A673 (cell line): ENCODE measurements around the gene CST8. TPM values are rescaled to one million over a fixed set of nuclear protein-coding genes. Genes with fewer than 3 reads are reported as not detected.

Experiments used
- BruUV-seq: library from RNA; stranded (reverse); fragments of 400-500 nt; replicated peaks from 2 replicates; lab custom pipeline; 2021; lab: Mats Ljungman, UMichigan
- CTCF ChIA-PET: fragments of 300-600 bp; sonication (Branson Sonifier 250); formaldehyde crosslinking; loops from one replicate; lab custom pipeline; 2022; ENCODE audit warnings: antibody characterized with exemption; lab: Charles Lee
- POLR2A ChIA-PET: fragments of 300-600 bp; sonication (Branson Sonifier 250); formaldehyde crosslinking; loops from one replicate; lab custom pipeline; 2022; ENCODE audit warnings: antibody characterized with exemption; ENCODE audit not compliant: low non-redundant PET; lab: Charles Lee
- DNase-seq: peaks from one replicate; pipeline ENCODE4 v3.0.0-alpha.2; 2015; ENCODE audit warnings: low spot score
- H3K27ac ChIP-seq: fragments of 200-600 bp; sonication (generic); 2 replicates; pipeline ENCODE4 v1.5.1; 2016; ENCODE audit warnings: mixed run types, low read depth, mild to moderate bottlenecking, mixed read lengths, antibody characterized with exemption, low read length; ENCODE audit not compliant: poor library complexity, severe bottlenecking
- H3K27me3 ChIP-seq: fragments of 200-600 bp; sonication (generic); replicated peaks from 2 replicates; pipeline ENCODE4 v1.6.1; 2017; ENCODE audit warnings: mixed run types, low read depth, mild to moderate bottlenecking, mixed read lengths, antibody characterized with exemption, low read length; ENCODE audit not compliant: insufficient read depth, poor library complexity
- H3K36me3 ChIP-seq: fragments of 200-600 bp; sonication (generic); 2 replicates; pipeline ENCODE4 v1.6.1; 2016; ENCODE audit warnings: mixed run types, mild to moderate bottlenecking, mixed read lengths, antibody characterized with exemption, low read length; ENCODE audit not compliant: insufficient read depth, poor library complexity, severe bottlenecking
- H3K4me1 ChIP-seq: fragments of 200-600 bp; sonication (generic); 2 replicates; pipeline ENCODE4 v1.6.1; 2017; ENCODE audit warnings: mixed run types, mild to moderate bottlenecking, mixed read lengths, antibody characterized with exemption, low read length; ENCODE audit not compliant: insufficient read depth, poor library complexity, severe bottlenecking
- H3K4me3 ChIP-seq: fragments of 200-600 bp; sonication (generic); 2 replicates; pipeline ENCODE4 v1.5.1; 2016; ENCODE audit warnings: low read depth, mixed run types, mild to moderate bottlenecking, mixed read lengths, low read length; ENCODE audit not compliant: poor library complexity, severe bottlenecking
- H3K9me3 ChIP-seq: fragments of 200-600 bp; sonication (generic); 2 replicates; pipeline ENCODE4 v1.6.1; 2016; ENCODE audit warnings: mixed run types, low read depth, mild to moderate bottlenecking, mixed read lengths, antibody characterized with exemption, low read length; ENCODE audit not compliant: poor library complexity, severe bottlenecking
- EZH2 ChIP-seq: fragments of 200-600 bp; sonication (generic); IDR thresholded peaks from 2 replicates; pipeline ENCODE4 v1.6.1; 2017; ENCODE audit warnings: borderline replicate concordance, low read depth, mild to moderate bottlenecking, mixed read lengths, antibody characterized with exemption, low read length; ENCODE audit not compliant: poor library complexity, severe bottlenecking
- intact Hi-C: fragments of 100-400 bp; cut with micrococcal nuclease; formaldehyde crosslinking; loops from one replicate; pipeline ENCODE4 v1.10.0; 2022; ENCODE audit not compliant: unreplicated experiment
- total RNA-seq: library from RNA; stranded (reverse); gene quantifications from 2 replicates; pipeline ENCODE4 v1.2.3, GENCODE V29; 2021
- TF ChIP-seq, protein P1 (sequence below): fragments of 300-800, 200-600 bp; sonication (generic); conservative IDR thresholded peaks from 2 replicates; pipeline ENCODE4 v1.5.1; 2017; ENCODE audit warnings: low read depth, mild to moderate bottlenecking, antibody characterized with exemption, low read length, moderate library complexity, mixed read lengths

Gene CST8
- total RNA-seq, 1 experiment from 2014 or later = not detected

DNA sequence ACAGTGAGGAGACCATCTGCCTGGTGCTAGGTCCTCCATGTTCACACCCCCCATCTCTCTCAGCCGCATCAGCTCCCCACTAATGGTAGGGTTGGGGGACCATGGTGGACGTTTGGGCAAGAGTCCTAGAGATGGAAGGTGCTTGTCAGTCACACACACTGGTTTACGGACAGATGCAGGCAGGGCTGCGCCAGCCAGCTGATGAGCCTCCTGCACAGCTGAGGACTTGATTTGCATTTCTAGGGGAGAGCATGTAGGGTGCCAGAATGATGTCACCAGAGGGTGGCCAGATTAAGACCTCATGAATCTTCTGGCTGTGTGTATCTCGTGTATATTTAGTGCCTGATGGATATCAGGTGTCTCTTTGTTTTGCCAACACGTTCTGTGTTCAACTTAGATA lies 28.6 kb downstream of the CST8 start:
- no TSS peak for BruUV-seq
- no peaks in the 10 kb centered on the region for H3K36me3 ChIP-seq
- no peaks in the 10 kb centered on the region for H3K27me3 ChIP-seq
- ChIA-PET POLR2A (no interaction called here), CTCF (no interaction called here)
- intact Hi-C loops = no loop called here
- DNase-seq = no peak
- no peak overlapping the region for H3K27ac ChIP-seq
- no peak overlapping the region for H3K4me3 ChIP-seq
- no peaks in the 10 kb centered on the region for H3K4me1 ChIP-seq
- H3K9me3 ChIP-seq = no peaks in the 10 kb centered on the region
- no peak for TF ChIP-seq EZH2
- TF ChIP-seq, protein P1, sequence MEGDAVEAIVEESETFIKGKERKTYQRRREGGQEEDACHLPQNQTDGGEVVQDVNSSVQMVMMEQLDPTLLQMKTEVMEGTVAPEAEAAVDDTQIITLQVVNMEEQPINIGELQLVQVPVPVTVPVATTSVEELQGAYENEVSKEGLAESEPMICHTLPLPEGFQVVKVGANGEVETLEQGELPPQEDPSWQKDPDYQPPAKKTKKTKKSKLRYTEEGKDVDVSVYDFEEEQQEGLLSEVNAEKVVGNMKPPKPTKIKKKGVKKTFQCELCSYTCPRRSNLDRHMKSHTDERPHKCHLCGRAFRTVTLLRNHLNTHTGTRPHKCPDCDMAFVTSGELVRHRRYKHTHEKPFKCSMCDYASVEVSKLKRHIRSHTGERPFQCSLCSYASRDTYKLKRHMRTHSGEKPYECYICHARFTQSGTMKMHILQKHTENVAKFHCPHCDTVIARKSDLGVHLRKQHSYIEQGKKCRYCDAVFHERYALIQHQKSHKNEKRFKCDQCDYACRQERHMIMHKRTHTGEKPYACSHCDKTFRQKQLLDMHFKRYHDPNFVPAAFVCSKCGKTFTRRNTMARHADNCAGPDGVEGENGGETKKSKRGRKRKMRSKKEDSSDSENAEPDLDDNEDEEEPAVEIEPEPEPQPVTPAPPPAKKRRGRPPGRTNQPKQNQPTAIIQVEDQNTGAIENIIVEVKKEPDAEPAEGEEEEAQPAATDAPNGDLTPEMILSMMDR = no peak

DNA sequence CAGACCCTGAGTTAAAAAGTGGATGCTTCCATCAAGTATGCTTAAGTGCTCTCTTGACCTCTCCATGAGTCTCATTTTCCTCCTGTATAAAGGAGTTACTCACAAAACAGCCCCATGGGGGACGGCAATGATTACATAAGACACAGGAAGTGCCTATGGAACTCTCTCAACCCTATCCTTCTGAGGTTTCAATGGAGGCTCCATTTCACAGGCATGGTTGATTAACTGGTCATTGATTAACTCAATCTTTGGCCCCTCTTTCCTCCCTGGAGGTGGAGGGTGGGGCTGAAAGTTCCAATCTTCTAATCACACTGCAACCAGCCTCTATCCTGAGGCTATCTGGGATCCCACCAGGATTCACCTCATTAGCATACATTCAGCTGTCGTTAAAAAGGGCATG lies 29.3 kb downstream of the CST8 start:
- DNase-seq = peak; percentile 6
- no TSS peak for BruUV-seq
- no peaks in the 10 kb centered on the region for H3K4me1 ChIP-seq
- H3K4me3 ChIP-seq = no peak overlapping the region
- POLR2A ChIA-PET = no interaction called here
- H3K36me3 ChIP-seq = no peaks in the 10 kb centered on the region
- H3K9me3 ChIP-seq = no peaks in the 10 kb centered on the region
- TF ChIP-seq EZH2 = no peak
- TF ChIP-seq, protein P1 = no peak
- H3K27ac ChIP-seq = no peak overlapping the region
- no peaks in the 10 kb centered on the region for H3K27me3 ChIP-seq
- CTCF ChIA-PET = no interaction called here
- intact Hi-C loops = no loop called here

DNA sequence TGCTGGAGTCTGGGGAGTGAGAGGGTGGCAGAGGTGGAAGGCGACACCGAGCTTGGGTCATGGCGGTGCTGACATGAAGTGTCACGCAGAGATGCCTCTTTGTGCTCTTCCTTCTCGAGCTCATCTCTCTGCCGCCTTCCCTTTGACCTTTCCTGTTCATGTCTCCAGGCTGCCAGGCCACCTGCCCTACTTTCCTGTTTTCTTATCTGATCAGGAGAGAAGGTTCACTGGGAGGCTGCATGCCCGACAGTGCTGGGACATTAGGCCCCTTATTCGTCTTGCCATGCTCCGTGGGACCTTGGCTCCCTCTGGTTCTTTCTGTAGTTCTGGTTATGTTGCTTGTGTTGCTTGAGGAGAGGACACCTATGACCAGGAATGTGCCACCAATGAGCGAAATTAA lies 33.2 kb downstream of the CST8 start:
- POLR2A ChIA-PET = no interaction called here
- BruUV-seq = no TSS peak
- intact Hi-C loops = no loop called here

More for the DNA sequence above, 33.2 kb downstream of the CST8 start:
- TF ChIP-seq, protein P1 = no peak
- TF ChIP-seq EZH2 = no peak
- no peak overlapping the region for H3K4me3 ChIP-seq
- H3K4me1 ChIP-seq = no peaks in the 10 kb centered on the region
- H3K9me3 ChIP-seq = no peaks in the 10 kb centered on the region
- H3K27ac ChIP-seq = no peak overlapping the region
- no peaks in the 10 kb centered on the region for H3K36me3 ChIP-seq
- DNase-seq = no peak
- no peaks in the 10 kb centered on the region for H3K27me3 ChIP-seq
- CTCF ChIA-PET = no interaction called here
